NCI-H460 (cell line): ENCODE data around the gene BMP7. TPM values are rescaled to one million over a fixed set of nuclear protein-coding genes. Genes with fewer than 3 reads are reported as not detected.

ENCODE experiments used
- DNase-seq: peaks from one replicate; pipeline ENCODE4 v3.0.0-alpha.2; 2016; ENCODE audit warnings: low read depth; ENCODE audit errors: extremely low read depth
- total RNA-seq: library from RNA; depleted of rRNA; stranded (reverse); fragments of >200 nt; shearing (Covaris generic); gene quantifications from 2 replicates; pipeline ENCODE4 v1.2.3, GENCODE V29; 2014

BMP7 gene
- total RNA-seq, 1 experiment from 2014 or later = 0.17 TPM

DNA sequence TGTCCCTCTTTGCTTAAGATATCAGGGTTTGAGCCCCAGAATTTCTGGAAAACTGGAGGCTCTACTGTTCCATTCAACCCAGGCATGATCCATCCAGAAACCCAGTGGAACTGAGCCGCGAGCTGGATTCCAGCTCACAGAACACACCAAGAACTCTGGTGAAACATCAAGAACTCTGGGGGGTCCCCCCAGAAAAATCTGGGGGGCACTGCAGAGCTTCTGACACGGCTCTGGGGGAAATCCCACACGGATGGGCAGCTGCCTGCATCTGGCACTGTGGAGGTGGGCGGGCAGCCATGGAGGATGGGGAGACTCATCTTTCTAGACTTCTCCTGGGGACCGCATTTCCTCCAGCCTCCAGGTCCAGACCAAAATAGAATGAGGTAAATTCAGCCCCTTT lies 51.0 kb downstream of the BMP7 start:
- DNase-seq = no peak

DNA sequence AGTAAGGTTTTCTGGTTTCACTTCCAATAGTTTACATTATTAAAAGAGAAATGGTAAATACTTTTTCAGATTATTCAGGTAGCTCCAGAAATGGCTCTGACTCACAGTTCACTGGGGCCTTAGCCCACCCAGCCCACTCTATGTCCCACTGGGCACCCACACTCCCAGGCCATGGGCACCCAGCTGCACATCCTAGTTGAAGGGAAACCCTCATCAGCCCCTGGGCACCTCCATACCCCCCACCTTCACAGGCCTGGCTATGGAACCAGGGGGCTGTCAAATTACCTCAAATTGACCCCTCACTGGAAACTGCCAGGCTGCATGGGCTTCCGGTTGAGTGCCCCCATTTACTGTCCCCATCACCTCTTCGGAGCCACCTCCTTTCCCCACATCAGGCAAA lies 51.5 kb downstream of the BMP7 start:
- no peak for DNase-seq

DNA sequence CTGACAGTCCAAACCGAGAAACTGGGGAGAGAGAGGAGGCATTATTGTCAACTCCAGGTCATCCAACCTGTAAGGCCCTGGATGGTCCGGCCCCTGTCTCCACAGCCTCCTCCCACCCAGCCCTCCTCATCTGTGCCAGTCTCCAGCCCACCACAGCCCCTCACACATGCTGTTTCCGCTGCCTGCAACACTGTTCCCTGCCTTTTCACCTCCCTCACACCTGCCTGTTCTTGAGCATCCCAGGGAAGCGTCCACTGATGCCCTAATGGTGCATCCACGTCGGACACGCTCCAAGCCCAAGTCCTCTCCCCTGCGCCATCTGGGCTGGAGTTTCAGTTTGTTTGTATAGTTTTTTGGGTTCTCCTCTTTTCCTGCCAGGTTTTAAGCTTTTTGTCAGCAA lies 52.0 kb downstream of the BMP7 start:
- no peak for DNase-seq

DNA sequence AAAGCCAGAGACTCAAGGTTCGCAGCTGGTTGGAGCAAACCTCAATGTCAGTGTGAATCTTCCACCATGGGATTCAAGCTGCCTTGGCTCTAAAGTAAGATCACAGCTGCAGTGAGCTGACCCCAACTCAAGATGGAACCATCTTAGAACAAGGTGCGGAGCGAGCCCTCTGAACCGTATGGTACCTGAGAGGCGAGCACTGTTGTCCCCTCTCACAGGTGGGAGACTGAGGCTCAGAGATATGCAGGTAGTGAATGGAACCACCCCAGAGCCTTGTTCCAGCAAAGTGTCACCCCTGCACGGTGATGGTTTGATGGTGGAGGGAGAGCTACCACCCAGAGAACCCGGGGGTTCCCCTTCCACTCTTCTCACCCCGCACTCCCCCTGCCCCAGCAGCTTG lies 52.5 kb downstream of the BMP7 start:
- no peak for DNase-seq

DNA sequence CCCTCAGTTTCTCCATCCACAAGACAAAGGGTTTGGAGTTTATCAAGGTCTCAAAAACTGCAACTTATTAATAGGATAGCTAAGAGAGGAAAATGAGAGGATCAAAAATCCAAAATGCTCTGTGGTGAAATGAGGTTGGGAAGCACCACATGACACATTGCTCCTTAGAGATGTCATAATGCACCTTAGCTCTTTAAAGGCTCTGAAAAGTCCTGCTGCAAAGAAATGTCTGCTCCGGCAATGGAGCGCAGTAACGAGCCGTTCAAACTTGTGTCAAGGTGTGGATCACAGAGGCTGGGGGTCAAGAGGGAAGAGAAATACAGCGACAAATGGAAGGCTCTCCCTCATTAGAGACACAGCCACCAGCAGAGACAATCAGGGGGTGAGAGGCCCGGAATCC lies 53.1 kb downstream of the BMP7 start:
- no peak for DNase-seq

DNA sequence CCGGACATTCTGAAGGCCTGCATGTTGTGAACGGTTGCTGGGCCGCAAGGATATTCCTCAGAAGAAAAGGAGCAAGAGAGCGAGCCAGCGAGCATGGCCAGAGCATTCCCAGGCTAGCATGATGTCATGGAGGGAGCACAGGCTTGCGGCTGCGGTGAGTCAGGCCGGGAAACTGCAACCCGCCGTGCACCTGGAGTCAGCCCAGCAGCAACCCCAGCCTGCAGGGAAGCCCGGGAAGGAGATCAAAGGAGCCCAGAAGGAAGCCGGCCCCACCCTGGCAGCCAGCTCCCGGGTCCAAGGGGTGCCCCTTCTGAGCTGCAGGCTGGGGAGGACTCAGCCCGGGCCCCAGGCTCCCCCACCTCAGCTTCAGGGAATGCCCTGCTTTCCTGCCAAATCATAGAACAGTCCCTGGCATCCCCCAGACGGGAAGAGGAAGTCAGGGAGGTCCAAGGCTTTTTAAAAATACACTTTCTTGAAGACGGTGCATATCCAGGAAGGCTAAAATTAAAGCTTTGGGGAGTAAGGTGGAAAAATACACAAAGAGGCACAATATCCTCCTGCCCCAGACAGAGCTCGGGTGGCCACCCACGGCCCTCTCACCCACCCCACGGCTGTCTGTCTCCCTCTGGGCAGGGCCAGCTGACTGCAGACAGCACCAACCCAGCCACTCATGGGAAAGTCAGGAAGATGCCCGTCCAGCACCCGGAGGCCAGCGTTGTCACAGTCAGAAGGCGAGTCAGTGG lies 53.7 kb downstream of the BMP7 start:
- no peak for DNase-seq

DNA sequence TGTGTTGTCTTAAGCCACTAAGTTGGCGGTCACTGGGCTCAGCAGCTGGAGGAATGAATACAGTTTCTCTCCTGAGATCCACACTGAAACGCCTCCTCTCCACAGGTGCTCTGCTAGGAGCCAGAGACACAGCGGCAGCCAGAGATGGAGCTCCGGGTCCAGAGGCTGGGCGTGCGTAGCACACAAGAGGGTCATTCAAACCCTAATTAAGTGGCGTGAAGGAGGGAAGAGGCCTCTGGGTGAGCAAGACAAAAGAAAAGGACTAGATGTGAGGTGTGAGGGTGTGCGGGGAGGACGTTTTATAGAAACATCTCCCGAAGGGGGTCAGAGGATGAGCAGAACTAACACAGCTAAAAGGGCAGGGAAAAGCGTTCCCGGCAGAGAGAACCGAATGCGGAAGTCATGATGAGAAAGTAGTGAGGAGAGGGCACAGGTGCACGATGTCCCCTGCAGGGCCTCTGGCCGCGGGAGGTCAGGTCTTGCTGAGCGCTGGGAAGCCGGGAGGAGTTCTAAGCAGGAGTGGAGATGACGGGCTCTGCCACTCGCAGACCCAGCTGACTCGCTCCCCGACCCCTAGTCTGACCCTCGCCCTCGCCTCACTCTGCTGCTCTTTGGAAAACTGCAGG lies 54.4 kb downstream of the BMP7 start:
- no peak for DNase-seq

DNA sequence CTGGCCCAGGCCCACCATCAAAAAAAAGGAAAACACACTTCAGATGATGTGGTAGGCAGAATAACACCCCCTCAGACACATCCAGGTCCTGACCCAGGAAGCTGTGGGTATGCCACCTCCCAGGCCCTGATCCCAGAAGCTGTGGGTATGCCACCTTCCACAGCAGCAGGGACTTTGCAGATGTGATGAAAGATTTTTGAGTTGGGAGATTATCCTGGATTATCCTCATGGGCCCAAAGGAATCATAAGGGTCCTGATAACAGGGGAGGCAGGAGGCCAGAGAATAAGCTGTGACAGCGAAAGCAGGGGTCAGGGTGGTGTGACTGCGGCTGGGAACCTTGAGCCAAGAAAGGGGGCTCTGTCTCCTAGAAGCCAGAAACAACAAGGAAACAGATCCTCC lies 55.0 kb downstream of the BMP7 start:
- DNase-seq = no peak

DNA sequence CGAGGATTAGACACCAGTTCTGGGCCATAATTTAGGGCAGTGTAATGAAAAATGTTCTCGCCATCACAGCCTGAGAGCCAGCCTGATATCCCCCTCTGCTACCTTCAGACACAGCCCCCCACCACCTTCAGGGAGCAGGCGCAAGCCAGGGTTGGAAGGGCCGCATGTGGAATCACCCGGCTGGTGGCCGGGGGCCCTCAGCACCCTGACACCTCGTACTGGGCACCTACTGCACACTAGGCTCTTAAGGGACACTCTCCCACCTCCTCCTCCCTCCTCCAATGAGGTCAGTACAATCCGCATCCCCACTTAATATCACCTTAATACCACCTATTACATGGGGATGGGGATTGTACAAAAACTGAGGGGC lies 55.5 kb downstream of the BMP7 start:
- DNase-seq = no peak

DNA sequence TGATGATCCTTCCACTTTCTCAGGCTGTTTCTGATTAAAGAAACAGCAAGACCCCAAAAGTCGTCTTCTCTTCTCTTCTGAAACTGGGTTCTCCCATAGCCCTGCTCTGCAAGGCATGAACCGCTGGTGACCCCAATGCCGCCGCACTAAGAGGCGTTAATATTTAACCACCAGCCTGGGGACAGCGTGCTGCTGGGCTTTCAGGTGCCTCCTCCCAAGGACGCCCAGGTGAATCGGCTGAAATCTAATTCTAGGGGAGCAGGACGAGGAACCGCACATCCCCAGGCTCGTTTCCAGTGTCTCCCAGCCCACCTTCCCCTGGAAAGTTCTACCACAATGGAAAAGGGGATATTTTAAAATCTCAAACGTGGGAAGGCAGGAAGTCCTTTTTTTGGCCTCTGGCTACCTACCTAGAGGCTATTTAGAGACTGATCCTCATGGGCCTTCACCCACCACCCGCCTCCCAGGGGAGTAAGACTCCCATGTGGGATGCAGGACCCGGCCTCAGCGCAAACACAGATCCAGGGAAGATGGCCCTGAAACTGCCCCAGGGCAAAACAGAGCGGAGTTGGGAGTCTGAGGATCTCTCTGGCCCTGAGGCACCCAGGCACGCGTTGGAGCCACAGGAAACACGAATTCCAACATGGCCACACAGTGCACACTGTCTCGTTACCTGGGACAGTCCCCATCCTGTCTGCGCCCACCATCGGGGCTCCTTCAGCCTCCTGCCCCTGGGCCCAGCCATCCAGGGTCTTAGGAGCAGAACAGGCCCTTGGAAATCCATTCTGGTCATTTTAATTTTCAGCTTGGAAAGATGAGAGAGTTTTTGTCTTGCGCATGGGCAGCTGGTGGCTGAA lies 56.2 kb downstream of the BMP7 start:
- no peak for DNase-seq

DNA sequence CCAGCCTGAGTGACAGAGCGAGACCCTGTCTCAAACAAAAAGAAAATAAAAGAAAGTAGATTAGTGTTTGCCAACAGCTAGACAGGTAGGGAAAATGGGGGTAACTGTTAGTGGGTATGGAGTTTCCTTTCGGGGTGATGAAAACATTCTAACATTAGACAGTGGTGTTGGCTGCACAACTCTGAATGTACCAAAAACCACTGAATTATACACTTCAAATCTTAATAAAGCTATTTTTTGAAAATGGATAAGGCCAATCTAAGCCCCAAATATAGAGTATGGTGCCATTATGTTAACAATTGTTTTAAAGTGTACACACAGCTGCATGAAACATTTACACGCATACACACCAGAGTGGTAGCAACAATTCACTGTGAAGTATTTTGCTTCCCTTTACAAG lies 57.0 kb downstream of the BMP7 start:
- DNase-seq = no peak

DNA sequence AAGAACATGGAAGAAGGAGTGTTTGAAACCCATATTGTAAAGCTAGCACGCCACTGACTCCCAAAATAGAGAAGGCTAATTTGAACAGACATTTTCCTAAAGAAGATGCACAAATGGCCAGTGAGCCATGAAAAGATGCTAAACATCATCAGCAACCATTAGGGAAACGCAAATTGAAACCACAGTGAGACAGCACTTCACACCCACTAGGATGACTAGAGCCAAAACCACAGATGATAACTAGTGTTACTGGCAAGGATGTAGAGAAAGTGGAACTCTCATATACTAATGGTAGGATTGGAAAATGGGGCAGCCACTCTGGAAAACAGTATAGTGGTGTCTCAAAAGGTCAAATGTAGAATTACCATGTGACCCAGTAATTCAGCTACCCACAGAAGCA lies 58.2 kb downstream of the BMP7 start:
- DNase-seq = no peak

DNA sequence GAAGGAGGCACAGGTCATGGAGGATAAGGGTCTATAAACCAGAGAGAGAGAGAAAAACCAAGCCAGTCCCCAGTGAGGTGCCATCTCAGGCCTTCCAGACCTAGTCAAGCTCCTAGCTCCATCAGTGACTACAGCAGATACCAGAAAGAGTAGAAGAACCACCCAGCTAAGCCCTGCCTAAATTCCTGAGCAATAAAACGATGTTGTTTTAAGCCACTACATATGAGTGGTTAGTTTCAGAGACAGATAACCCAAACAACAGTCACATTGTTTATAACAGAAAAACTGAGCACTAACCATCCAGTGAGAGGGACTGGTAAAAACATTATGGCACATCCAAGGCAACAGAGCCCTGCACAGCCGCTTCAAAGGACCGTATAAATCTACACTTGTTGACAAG lies 59.2 kb downstream of the BMP7 start:
- DNase-seq = no peak

DNA sequence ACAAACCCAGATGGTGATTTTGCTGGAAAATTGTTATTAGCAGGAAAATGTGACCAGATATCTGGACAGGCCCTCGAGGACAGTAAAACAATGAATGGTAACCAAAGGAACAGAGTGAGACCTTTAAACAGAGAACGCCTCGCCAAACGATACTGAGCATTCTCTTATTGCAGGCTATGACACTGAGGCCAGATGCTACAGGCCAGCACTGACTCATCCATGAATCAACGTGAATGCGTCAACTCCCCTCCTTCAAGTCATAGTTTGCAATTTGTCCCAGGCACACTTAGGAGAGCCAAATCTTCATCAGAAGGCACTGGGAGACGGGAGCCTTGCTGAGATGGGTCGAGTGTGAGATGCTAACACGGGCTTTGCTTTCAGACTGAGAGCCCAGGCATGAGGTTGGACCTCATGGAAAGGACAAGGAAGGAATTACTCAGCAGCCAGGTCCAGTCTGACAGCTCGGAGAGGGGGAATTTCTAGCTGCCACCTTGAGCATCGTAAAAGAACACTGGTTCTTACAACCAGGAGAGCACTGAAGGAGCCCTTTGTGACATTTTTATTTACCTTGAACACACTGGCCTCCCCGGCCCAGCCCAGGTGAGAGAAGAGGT lies 60.7 kb downstream of the BMP7 start:
- DNase-seq = peak; percentile 35

DNA sequence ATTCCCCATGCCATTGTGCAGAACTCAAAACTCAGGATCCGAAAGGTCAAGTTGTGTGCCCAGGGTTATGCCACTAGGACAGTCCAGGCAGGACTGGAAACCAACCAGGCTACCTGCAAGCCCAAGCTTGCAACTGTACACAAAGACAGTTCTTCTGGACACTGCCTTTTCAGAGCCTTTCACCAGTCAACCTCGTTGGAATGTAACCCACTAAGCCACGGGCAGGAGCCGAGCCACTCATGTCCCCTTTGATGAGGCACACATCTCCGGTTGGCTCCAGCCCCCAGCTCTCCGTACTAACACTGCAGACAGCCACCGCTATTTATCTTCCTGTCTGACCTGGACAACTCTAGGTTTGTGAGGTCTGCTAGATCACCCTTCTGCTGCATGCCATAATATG lies 62.5 kb downstream of the BMP7 start:
- no peak for DNase-seq

DNA sequence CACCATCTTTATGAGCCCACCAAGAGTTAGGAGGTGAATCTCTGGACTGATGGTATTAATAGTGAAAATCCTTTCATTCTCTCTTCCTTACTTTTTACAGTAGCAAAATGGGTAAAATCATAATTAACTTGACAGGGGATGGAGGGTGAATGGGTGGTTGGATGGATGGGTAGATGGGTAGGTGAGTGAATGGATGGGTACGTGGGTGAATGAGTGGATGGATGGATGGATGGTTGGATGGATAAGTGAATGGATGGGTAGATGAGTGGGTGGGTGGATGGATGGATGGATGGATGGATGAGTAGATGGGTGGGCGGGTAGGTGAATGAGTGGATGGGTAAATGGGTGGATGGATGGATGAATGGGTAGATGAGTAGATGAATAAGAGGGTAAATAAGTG lies 63.2 kb downstream of the BMP7 start:
- no peak for DNase-seq

DNA sequence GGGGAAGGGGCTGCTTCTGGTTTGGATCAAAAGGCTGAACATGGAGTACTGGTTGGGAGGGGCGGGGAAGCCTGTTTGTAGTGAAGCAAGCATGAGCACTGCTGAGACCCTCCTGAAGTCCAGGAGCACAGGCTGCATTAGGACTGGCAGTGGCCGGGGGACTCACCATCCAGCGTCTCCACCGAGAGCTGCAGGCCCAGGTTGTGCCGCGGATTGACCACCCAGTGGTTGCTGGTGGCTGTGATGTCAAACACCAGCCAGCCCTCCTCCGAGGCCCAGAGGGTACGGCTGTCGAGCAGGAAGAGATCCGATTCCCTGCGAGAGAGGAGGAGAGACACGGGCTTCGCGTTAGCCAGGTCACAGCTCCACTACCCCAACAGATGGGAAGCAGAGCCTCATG lies 64.1 kb downstream of the BMP7 start:
- no peak for DNase-seq

DNA sequence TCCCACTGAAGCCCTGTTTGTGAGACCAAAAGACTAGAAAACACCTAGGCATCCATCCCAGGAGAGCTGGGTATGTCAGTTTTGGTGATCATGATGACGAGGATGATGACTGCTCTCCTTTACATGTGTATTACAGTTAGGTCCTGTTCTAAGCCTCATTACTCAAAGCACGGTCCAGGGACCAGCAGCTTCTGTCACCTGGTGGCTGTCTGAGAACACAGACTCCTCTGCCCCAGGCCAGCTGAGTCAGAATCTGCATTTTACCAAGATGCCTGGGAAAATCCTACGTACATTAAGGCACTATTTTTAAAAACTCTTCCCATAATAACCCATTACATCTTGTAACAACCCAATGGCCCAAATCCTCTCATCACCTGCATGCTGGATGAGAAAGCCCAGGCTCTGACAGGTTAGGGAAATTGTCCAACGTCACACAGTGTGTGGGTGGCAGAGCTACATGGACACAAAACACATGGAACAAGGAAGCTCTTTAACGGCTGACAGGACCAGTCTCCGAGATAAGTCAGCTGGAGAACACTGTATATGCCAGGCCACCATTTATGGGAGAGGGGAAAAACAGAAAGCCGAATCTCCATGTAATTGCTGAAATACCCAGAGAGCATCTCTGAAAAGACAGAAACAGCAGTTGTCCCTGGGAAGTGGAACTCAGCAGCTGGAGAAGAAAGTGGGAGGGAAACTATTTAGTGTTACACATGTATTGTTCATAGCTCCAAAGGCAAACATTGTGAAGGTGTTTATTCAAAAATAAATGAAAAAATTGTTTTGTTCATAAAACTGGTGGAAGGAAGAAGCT lies 65.4 kb downstream of the BMP7 start:
- no peak for DNase-seq

DNA sequence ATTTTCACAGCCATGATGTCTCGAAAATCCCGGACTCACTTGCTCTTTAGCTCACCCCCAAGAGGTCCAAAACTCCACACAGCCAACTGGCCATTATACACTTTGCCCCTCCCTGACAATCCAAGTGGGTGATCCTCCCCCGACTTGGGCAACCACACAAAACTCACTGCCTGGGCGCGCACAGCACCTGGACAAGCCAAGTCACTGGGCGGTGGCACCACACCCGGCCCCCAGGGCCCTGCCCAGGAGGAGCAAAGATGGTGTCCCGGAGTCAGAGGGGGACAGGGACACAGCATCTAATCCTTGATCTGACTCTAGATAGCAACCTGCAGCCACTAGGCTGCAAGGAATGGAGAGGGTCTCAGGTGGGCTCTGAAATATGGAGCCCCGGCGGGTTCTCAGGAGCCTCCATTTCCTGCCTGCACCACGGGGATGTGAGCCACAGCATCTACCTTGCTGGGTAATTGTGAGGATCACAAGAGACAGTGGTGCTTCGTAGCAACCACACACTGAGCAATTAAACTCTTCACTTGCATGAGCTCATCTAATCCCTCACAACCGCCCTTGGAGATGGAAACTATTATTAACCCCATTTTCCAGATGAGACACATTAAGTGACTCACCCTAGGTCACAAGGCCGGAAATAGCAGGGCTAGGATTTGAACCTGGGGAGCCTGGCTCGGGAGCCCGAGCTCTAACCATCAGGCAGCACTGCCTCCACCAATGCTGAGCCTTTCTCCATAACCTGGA lies 66.6 kb downstream of the BMP7 start:
- no peak for DNase-seq
